ENCODE data around the gene TSPOAP1.

Gene TSPOAP1

DNA sequence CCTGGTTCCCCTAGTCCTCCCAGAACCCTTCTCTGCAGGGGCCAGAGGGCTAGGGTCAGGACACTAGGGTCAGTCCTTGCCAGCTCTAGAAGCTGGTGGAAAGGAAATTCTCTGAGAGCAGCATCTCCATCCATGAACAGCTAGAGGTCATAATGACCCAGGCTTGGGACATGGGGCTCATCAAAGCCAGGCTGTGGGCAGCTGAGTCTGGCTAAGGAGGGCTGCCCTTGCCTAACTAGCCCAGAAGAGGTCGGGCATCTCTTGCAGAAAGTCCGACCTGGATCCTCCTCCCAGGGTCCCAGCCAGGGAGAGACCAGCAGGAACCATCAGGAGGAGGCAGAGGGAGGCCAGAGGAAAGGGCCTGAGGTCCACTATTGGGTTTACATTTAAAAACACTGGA is 52.2 kb downstream of the TSPOAP1 start:
- no peak for DNase-seq

GRCh38 chr17:58275417-58275816 is 53.2 kb downstream of the TSPOAP1 start:
- no peak for DNase-seq

GRCh38 chr17:58273453-58274104 is 55.0 kb downstream of the TSPOAP1 start:
- peak; percentile 40 to 78 for DNase-seq

GRCh38 chr17:58272367-58273280 is 56.0 kb downstream of the TSPOAP1 start:
- peak in 1 of 2 donors; percentile 42 for DNase-seq

DNA sequence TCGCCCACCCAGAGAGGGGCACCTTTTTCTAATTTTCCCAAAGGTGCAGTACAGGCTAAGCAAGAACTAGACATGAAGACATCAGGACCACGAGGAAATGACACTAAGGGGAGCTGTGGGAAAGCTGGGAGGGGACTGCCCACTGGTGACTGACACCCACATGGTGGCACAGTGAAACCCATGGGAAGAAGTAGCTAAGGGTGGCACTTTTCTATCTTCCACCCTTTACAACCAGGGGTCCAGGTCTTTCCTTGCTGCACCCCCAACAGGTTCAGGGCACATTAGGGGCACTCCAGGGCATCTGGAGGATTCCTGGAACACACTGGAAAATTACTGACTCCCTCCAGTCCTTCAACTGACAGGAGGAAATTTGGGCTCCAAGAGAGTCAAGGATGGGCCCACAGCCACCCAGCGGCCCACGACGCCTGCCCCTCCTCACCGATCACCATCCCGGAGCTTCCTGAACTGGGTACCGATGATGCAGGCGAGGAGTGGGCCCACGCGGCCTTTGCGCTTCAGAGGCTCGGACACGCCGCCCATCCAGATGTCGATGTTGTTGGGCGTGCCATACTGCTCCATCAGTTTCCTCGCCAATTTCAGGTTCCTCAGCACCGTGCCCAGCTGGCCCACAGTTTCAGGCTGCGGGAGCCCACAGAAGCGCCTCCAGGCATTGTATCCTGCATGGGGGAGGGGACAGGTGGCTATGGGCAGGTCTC is 57.2 kb downstream of the TSPOAP1 start:
- no peak for DNase-seq

GRCh38 chr17:58270476-58271215 is 57.9 kb downstream of the TSPOAP1 start:
- DNase-seq, result no peak

DNA sequence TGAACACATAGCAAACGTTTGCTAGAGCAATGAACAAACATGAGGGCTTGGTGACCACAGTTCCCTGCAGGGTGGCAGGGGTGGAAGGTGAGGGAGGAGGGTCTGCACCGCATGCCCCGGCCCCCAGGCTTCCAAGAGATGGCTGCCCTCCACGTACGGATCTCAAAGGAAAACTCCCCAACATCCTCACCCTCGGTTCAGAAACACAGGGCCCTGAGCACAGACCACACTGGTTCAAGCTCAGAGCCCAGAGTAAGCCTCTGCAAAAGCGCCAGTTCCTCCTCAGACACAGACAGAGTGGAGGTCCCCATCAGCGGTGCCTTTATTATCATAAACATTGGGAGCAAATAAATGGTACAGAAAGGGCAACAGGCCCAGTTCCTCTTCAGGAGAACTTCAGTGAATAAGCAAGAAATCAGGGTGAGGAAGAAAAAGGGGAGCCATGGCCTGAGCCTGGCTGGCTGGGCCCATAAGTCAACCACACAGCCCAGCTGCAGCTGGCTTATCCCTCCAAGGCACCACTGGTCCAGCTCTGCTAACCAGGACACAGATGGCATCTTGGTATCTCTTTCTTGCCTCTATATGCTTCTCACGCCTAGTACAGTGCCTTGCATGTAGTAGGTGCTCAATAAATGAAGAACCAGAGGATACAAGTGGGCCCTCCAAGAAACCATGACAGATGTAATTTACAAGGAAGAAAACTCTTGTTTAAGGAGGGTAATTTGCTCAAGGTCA is 58.9 kb downstream of the TSPOAP1 start:
- DNase-seq, result no peak

DNA sequence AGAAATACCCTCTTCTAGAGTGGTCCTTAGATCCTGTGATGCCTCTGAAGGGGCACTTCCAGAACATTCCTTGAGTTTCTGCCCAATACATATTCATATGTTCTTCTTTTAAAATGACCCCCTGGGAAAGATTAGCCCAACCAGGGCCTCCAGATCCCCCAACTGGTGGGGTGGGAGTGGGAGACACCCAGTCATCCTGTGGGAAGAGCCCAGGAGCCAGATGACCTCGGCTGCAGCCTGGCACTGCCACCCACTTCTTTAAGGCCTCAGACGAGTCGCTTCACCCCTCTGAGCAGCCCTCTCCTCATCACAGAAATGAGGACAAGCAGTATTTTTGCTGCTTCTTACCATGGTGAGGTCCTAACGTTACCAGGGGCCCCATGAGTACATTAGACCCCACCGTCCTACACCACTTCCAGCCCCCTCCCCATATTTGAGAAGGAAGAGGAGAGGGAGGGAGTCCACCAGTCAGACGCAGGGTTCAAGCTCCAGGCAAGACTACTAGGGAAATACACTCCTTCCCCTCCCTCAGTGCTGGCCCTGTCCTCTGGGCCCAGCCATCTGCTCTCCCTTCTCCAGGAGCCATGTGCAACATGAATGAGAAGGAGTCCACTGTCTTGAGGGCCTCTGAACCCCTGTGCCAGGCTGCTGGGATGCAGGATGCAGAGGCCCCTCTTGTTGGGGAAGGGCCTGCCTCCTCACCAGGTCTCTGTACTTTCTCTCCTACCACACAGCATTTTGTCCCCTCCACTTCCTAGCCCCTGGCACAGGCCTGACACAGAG is 59.6 kb downstream of the TSPOAP1 start:
- no peak for DNase-seq

DNA sequence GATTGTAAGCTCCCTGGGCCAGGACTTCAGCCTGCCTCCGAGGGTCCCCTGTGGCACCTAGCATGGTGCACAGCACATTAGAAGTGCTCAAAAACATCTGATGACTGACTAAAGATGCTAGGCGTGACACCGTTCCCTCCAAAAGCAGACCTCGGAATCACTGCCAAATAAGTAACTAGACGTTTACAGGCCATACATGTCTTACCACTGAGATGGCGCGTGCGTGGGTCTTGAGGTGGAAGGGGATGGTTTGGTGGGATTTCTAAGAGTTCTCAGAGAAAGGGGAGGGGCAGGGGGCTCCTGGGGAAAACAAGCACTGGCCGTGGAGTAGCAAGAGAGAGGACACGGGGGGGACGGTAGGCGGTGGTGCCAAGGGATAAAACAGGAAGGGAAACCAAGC is 60.3 kb downstream of the TSPOAP1 start:
- DNase-seq, result no peak

GRCh38 chr17:58267347-58268324 is 61.0 kb downstream of the TSPOAP1 start:
- no peak for DNase-seq

DNA sequence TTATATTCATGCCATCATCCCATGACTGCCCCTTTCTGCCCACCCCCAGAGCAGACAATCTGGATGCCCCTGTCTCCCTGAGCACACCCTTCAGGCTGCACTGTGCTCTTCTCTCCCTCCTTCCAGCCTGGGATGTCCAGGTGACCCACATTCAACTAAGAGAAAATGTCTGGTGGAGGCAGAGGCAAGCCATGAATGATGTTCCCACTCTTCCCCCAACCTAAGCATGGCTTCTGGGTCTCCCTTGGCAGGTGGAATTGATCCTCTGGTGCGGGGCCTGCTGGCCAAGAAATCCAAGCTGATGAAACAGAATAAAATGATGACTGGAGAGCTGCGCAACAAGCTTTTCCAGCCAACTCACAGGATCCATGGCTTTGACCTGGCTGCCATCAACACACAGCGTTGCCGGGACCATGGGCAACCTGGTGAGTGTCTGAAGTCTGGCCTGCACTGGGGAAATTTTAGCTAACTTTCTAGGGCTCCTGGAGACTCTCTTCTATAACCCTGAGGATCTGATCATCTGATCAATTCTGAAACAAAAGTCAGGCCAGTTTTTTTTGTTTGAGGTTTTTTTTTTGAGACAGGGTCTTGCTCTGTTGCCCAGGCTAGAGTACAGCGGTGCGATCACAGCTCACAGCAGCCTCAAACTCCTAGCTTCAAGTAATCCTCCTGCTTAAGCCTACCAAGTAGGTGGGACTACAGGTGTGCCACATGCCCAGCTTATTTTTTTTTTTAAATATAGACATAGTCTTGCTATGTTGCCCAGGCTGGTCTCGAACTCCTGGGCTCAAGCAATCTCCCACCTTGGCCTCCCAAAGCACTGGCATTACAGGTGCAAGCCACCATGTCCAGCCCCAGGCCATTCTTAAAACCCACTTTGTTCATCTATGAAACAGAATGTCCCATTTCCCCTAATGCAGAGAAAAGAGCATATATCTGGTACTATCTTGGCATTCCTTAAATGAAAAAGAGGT is 62.4 kb downstream of the TSPOAP1 start:
- no peak for DNase-seq

- DNase-seq, result peak; percentile 31 to 43
These were observed 63.3 kb downstream of the TSPOAP1 start for GRCh38 chr17:58265271-58265670.

GRCh38 chr17:58264407-58265103 is 64.0 kb downstream of the TSPOAP1 start:
- DNase-seq, result no peak

DNA sequence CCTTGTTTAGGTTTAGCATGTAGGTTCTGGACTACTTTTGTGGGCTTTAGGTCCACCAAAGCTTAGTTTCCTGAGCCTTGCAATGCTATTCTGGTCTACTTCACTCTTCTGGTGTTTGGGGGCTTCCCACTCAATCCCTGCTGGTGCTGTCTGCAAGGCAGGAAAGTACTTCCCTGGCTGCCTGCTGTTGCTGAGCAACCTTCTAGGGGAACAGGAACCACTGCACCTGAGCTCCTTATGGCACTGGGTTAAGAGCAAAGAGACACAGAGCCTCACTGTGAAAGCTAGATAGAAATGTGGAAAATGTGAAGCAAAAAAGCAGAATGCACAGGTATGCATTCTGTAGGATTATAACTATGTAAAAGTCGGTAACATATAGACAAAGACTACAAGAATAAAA is 64.8 kb downstream of the TSPOAP1 start:
- no peak for DNase-seq

GRCh38 chr17:58262149-58262548 is 66.4 kb downstream of the TSPOAP1 start:
- DNase-seq, result no peak

DNA sequence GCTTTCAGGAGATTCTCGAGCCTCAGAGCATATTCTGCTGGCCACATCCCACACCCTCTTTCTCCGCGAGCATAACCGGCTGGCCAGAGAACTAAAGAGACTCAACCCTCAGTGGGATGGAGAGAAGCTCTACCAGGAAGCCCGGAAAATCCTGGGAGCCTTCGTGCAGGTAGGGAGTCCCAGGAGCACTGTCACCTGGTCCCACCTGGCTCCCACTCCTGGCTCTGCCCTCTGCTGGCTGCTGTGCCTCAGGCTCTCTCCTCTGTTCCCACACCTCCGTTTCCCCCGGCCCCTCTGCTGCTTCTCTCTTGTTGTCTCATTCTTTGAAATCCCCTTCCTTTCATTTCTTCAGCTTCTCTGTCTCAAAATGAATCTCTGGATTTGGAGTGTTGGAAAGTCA is 73.8 kb downstream of the TSPOAP1 start:
- DNase-seq, result no peak

DNA sequence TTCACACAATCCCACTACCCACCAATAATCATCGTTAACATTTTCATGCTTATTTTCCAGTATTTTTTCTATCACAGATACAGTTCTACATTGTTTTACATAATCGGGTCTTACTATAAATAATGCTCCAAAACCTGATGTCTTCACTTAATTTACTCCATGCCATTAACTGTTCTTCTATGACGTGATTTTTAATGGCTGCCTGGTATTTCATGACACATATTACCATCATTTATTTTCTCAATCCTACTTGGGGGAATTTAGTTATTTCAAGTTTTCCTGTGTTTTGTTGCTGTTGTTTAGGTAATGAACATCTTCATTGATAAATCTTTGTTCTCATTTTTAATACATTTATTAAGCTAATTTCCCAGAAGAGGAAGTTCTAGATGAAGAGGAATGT is 75.5 kb downstream of the TSPOAP1 start:
- DNase-seq, result no peak

DNA sequence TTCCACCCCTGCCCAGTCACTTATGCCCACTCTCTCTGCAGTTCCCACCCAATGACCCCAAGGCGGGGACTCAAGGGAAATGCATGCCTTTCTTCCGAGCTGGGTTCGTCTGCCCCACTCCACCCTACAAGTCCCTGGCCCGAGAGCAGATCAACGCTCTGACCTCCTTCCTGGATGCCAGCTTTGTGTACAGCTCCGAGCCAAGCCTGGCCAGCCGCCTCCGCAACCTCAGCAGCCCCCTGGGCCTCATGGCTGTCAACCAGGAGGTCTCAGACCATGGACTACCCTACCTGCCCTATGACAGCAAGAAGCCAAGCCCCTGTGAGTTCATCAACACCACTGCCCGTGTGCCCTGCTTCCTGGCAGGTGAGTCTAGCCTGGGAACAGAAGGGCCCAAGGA is 76.5 kb downstream of the TSPOAP1 start:
- no peak for DNase-seq

Measured in inflammatory macrophage (primary cell).